Erythroblast (primary cell): ENCODE data around the gene NRG3.

Experiments used
- GATA1 ChIP-seq: IDR thresholded peaks from 2 replicates; pipeline ENCODE4 v1.6.1; 2011; ENCODE audit warnings: low read depth, mild to moderate bottlenecking, control low read depth, low read length, moderate library complexity
- POLR2A ChIP-seq: IDR thresholded peaks from 2 replicates; pipeline ENCODE4 v1.6.1; 2011; ENCODE audit warnings: mild to moderate bottlenecking, low read length

- TF ChIP-seq POLR2A (no peak), GATA1 (no peak)
Observed at GRCh38 chr10:82762641-82763040, 887.6 kb downstream of the NRG3 start.
